Eye (tissue), 1 donor: ENCODE data around the gene GFY.

Source experiments
- DNase-seq: peaks from one replicate; pipeline ENCODE4 v3.0.0-alpha.2; 2015

The GFY gene

GRCh38 chr19:49409441-49410029 lies 15.7 kb upstream of the GFY start:
- no peak for DNase-seq

- DNase-seq, result no peak
Measured at GRCh38 chr19:49411681-49412326, 13.4 kb upstream of the GFY start.

GRCh38 chr19:49413348-49413747 lies 11.8 kb upstream of the GFY start:
- DNase-seq, result peak; percentile 96

GRCh38 chr19:49414256-49414655 lies 10.9 kb upstream of the GFY start:
- no peak for DNase-seq

GRCh38 chr19:49415102-49415809 lies 9.9 kb upstream of the GFY start:
- DNase-seq, result no peak

DNA sequence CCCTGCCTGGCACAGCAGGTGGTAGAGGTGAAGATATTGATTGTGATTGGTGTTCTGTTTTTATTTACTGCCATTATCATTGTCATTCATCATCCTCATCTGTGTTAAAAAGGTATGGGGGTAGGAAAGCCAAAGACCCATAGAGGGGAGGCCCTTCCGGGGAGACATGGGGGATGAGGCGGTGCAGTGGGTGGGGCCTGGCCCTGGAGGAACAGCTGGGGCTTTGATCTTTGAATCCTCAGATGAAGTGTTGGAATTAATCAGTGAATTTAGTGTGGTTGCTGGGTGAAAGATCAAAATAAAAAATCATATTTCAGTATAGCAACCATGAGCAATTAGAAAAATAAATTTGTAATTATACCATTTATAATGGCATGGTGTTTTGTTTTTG lies 9.4 kb upstream of the GFY start:
- no peak for DNase-seq

GRCh38 chr19:49417088-49417487 lies 8.1 kb upstream of the GFY start:
- DNase-seq, result no peak

DNA sequence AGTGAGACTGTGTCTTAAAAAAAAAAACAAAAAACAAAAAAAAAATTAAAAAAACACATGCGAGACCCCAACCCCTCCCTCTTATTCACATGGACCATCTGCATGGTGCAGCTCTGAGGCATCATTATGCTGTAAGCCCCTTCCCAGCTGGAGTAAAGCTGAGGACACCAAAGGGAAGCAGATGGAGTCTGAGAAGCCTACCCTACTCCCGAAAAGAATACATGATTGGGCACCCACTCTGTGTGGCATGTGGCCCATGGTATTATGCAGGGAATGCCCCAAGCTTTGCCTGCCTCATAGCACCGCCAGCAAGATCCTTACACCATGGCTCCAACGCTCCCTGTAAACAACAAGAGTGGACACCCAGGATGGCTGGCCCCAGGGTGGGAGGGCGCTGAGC lies 6.7 kb upstream of the GFY start:
- no peak for DNase-seq

DNA sequence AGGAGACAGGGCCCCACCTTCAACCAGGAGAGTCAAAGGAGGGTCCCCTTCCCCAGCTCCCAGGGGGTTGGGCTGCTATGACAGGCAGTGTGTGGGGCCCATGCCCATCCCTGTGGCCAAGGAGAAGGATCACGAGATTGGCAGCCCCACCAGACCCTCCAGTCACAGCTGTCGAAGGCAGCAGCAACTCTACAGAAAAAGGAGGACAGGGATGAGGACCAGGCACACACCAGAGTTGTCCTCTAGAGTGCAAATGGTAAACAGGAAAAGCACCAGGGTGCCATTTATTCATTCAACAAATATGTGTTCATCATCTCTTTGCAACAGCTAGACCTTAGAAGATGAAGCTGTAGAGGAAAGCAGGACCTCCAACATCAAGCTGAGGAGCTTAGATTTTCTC lies 6.0 kb upstream of the GFY start:
- DNase-seq, result no peak

- no peak for DNase-seq
Measured at GRCh38 chr19:49420227-49420626, 5.0 kb upstream of the GFY start.

DNA sequence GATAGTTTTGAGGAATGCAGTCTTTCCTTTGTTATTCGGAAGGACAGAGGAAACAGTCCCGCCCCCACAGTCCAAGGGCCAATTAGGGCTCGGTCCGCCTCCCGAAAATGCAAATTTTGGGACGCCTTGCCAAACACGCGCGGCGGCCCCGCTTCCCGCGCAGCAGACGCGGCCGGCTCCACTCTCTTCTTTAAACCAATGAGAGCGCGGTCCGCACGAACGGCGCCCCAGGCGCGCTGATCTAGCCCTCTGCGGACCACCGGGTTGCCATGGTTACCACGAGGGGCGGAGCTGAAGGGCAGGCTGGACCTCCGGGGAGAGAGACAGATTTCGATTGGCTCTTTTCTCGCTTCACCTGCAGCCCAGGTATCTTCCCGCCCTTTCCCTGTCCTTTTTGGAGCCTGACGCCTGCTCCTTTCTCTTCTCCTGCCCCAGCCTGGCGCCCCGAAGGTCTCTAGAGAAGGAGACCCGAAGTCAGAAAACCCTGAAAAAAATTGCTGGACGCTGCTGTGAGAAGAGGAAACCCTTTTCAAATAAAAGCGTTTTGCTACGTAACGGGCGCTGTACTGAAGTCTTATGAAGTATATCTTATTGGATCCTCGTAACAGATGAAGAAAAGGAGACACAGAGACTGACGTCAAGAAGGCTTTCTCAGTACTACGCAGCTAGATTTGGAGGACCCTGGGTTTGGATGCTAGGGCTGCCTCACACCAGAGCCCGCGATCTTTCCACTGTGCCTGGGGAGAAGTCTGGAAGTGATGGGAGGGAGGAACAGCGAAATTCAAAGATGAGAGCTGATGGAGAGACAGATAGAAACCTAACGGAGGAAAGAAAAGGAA lies 3.9 kb upstream of the GFY start:
- peak; percentile 90 for DNase-seq

GRCh38 chr19:49421878-49422202 lies 3.3 kb upstream of the GFY start:
- no peak for DNase-seq

DNA sequence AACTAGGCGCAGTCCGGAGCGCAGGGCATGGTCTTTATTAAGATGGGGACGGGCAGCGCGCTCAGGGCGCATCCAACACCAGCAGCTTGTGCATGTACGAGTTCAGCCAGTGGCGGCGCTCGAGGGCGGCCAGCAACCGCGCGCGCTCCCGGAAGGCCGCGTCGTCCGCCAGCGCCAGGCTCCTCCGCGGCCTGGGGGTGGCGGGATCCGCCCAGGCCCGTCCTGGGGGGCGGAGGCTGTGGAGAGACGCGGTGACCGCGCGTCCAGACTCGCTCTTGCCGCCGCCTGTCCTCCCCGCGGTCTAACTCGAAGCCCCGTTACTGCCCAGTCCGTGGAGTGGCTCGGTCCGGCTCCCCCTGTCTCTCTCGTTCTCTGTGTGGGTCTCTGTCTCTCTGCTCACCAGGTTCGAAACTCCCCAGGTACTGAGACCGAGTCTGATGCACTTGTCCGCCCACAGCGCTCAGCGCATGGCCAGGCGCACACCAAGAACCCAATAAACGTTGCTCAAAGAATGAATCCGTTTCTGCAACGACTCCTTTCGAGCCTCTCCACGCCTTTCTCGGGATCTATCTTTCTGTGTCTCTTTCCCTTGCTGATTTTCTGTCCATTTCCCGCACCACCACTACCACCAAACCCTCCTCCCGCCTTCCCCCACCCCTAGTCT lies 2.6 kb upstream of the GFY start:
- DNase-seq, result peak; percentile 88

DNA sequence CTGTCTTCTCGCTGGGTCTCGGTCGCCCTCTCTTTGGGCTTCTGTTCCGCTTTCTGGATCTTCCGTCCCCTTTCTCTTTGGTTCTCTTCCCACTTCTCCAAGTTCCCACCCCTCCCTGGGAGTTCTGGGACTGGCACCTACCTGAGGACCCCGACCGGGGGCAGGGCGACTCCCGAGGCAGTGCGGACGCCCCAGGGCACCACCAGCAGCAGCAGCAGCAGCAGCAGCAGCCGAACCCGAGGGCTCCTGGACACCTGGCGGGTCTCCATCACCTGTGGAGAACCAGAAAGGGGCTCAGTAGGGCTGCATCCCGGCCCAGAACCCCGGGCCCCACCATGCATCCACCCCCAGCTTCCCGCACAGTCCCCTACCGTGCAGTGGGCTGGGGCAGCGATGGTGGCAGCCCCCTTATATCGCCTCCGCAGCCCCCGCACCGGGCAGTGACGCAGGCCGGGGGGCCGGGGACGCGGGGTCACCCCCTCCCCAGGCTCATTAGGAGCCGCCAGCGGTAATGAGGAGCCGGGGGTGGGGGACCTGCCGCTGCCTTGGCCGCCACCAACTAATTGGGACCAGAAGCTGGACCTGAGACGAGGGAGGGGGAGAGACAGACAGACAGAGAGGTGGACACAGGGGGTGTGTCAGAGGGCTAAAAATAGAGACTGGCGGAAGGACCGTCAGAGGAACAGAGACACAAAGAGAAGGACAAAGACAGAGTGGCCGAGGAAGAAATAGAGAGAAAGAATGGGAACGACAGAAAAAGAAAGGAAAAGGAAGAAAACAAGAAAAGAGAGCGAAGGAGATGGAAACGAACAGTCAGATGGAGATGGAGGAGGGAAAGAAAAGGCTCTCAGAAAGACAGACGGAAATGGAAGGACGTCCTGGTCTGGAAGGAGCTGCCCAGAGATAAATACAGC lies 1.9 kb upstream of the GFY start, which contains the start of gene PTH2:
TSS of gene PTH2 (minus strand) at position 371 of the 914 bp plus-strand sequence. CDS start at position 269, 102 bp downstream.
- DNase-seq, result peak; percentile 68

DNA sequence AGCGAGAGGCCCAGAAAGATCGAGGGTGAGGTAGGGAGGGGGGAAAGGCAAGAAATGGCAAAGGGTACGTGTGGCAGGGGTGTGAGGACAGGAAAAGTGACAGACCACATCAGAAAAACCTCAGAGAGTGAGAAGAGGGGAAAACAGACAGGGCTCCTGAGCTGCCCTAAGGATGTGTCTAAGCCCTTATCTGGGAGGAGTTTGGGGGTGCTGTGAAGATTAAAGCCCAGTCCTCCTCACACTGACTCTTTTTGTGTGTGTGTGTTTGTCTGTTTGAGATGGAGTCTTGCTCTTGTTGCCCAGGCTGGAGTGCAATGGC lies 1.2 kb upstream of the GFY start:
- no peak for DNase-seq

GRCh38 chr19:49425922-49426592 lies 869 bp downstream of the GFY start:
- DNase-seq, result no peak

DNA sequence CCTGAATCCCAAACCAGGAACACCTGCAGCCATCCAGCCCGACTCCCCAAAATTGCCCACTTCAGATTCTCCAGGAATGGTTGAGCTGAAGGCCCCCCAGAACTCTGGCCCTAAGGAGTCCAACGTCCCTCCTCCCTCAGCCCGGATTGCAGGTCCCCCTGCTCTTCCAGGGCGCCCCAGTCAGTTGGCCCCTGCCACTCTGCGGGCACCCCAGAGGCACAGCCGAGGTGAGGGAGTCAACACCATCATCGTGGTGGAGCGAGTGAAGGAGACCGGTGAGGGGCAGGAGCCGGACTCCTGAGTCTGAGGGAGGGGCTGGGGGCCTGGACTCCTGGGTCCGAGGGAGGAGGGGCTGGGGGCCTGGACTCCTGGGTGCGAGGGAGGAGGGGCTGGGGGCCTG lies 2.2 kb downstream of the GFY start:
- no peak for DNase-seq

DNA sequence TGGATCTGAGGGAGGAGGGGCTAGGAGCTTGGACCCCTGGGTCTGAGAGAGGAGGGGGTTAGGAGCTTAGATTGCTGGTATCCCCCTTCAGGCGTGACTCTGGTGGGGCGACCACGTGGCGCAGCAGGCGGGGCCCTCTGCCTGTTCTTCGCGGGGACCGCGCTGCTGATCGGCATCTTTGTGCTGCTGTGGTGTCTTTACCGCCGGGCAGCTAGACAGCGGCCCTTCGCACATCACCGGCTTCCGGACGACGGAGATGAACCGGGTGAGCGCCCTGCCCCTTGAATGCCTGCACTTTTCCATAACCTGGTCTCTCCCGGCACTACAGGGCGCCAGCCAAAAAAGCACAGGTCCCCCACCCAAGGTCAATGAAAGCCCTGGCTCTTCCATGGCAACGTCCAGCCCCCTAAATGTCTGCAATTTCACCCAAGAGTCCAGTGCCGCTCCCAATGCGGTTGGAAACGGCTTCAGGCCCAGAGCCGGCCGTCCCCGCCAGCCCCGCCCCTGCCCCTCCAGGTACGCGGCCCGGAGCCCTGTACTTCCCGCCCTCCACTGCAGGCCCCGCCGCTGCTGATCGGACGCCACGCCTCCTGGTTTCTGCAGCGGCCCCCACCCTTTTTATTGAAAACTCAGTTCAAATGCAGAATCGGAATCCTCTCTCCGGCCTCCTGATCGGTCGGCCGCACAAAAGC lies 2.8 kb downstream of the GFY start:
- DNase-seq, result no peak

DNA sequence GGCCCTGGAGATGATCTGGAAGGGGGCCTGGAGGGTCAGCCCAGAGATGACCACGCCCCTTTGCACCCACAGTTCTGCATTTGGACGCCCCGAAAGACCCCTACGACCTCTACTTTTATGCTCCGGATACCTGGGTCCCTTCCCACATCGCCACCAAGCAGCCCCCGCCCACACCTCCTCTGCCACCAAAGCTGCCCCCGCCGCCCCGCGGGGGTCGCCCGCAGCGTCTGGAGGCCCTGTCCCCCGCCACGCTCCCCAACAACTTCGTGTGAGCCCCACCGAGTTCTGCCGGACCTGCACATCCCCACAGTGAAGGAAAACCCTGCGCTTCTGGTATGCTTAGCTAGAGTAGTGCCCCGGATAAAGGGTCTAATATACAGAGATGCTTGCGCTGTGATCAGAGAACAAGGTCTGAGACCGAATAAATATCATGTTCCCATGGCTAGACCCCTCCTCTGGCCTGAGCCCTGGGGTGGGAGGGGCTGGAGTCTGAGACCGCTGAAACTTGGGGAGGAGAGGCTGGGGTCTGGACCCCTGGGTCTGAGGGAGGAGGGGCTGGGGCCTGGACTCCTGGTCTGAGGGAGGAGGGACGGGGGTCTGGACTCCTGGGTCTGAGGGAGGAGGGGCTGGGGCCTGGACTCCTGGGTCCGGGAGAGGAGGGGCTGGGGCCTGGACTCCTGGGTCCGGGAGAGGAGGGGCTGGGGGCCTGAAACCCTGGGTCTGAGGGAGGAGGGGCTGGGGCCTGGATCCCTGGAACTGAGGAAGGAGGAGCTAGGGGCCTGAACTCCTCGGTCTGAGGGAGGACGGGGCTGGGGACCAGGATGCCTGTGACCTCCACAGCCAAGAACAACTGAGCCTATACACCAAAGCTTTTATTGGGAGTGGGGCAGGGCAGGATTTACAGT lies 3.6 kb downstream of the GFY start:
- no peak for DNase-seq
